A673 (cell line): Measurements from ENCODE around the gene PAM16.

Experiments
- EZH2 ChIP-seq: fragments of 200-600 bp; sonication (generic); IDR thresholded peaks from 2 replicates; pipeline ENCODE4 v1.6.1; 2017; ENCODE audit warnings: borderline replicate concordance, low read depth, mild to moderate bottlenecking, mixed read lengths, antibody characterized with exemption, low read length; ENCODE audit not compliant: poor library complexity, severe bottlenecking
- TF ChIP-seq, protein P1 (sequence below): fragments of 300-800, 200-600 bp; sonication (generic); conservative IDR thresholded peaks from 2 replicates; pipeline ENCODE4 v1.5.1; 2017; ENCODE audit warnings: low read depth, mild to moderate bottlenecking, antibody characterized with exemption, low read length, moderate library complexity, mixed read lengths

DNA sequence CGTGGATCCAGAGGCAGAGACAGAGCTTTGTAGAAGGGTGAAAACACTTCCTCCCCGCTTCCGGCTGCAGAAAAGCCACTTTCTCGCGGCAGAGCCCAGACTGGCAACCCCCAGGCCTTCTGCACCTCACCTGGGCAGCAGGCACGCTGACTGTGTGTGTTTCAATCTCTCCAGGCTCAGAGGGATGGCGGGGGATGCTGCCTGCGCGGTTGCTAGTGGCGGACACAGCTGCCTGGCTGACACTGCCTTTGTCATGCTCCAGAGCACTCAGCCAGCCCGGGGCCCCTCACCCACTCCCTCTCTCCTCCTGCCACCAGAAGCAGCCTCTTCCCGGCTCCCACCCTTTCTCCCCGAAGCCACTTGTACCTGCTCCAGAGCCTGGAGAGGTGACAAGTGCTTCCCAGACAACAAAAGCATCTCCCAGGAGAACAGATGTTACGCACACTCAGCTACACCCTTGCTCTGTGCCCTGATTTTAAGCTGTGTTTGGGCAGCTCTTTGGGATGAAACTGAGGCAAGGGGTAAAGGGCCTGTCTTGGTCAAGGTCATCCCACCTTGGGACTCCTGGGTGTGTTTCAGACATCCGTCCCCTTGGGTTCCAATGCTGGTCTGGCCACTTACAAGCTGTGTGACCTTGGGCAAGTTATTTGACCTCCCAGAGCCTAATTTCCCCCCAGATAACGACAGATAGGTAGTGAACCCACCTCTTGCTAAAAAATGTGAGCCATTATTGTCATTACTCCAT, 44.5 kb downstream of the PAM16 start:
- TF ChIP-seq, protein P1, sequence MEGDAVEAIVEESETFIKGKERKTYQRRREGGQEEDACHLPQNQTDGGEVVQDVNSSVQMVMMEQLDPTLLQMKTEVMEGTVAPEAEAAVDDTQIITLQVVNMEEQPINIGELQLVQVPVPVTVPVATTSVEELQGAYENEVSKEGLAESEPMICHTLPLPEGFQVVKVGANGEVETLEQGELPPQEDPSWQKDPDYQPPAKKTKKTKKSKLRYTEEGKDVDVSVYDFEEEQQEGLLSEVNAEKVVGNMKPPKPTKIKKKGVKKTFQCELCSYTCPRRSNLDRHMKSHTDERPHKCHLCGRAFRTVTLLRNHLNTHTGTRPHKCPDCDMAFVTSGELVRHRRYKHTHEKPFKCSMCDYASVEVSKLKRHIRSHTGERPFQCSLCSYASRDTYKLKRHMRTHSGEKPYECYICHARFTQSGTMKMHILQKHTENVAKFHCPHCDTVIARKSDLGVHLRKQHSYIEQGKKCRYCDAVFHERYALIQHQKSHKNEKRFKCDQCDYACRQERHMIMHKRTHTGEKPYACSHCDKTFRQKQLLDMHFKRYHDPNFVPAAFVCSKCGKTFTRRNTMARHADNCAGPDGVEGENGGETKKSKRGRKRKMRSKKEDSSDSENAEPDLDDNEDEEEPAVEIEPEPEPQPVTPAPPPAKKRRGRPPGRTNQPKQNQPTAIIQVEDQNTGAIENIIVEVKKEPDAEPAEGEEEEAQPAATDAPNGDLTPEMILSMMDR, result no peak
- TF ChIP-seq EZH2, result no peak
